CD4-positive, alpha-beta T cell treated with Interleukin-6 at 100 ng/mL for 8 hours (primary cell): ENCODE results near the gene PHF21B.

ENCODE experiments used
- DNase-seq: peaks from one replicate; pipeline ENCODE4 v3.0.0-alpha.2; 2020; ENCODE audit warnings: mixed read lengths, low spot score

Gene PHF21B

DNA sequence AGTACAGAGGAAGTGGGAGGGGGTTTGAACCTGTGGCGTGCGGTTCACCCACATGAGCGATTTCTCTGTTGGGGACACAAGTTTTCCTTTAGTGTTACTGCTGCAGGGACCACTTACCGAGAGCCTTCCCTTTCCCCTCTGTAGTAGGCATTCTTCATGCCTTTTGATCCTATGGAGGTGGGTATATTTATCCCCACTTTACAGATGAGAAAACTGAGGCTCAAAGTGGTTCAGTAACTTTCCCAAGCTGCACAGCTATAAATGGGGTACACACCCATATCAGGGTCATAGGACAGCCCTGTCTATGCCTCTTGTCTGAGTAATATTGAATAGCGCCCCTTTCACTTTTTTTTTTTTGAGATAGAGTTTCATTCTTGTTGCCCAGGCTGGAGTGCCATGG lies 3.3 kb upstream of the PHF21B start:
- DNase-seq = no peak

DNA sequence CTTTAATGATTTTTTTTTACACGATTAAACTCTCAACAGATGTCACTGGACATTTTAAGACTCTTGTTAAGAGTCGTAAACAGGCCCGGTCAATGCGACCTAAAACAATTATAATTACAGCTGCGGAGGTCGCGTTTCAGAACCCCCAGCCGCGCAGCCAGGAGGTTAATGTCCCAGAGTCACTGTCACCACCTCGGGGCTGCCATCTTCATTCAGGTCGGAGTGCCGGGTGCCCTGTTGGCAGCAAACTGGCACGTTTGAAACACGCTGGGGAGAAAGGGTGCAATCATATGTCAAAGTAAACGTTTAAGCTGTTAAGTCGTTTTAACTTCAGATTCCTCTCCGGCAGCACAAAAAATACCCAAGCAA lies 711 bp upstream of the PHF21B start:
- DNase-seq = no peak

DNA sequence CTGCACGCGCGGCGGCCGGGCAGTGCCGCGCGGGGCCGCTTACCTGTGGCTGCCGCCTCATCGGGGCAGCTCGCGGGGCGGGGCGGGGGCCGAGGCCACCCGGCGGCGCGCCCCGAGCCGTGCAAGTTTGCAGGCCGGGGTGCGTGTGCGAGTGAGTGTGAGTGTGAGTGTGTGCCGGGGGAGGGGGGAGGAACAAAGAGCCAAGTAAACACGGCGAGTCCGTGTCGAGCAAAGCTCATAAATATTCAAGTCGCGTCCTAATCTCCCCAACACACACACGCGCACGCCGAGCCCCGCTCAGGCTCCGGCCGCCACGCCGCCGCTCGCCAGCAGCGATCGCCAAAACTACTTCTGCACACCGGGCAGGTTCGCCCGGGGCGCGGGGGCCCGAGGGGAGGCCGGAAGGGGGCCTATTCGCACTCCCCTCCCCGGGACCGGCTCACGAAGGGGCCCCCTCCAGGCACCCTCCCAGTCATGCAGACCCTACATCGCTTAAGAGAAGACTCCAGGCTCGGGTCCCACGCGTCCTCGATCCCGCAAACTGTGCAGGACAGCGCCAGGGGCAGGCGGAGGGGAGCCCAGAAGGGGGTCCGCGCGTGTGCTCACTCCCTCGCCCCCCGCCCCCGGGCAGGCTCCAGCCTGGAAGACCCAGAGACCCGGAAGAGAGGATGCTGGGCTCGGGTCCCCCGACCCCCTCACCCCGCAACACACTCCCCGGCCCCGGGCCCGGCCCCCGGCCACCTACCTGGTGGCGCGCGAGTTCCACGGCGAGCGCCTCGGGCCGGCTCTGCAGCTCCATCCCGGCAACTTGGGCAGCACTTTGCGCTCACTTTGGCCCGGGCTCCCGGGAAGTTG lies 827 bp downstream of the PHF21B start:
- no peak for DNase-seq

DNA sequence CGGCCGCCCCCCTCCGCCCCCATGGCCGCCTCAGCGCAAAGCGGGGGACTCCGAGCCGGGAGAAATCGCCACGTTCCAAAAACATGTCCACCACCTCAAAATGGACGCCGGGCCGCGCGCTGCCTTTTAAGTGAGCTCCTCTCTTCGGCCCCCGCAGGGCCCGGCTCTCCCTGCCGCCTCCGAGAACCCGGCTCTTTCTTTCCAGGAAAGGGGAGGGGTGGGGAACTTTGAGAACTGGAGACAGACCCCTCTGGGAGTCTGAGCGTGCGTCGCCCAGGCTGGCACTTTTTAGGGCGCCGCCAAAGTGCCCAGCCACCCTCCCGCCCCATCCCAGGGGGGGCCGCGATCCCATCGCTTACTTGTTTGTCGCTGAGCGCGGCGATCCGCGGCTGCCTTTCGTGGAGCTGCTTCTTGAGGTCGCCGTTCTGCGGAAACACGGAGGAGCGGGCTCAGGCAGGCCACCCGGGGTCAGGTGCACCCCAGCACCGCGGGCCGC lies 1.6 kb downstream of the PHF21B start:
- no peak for DNase-seq

DNA sequence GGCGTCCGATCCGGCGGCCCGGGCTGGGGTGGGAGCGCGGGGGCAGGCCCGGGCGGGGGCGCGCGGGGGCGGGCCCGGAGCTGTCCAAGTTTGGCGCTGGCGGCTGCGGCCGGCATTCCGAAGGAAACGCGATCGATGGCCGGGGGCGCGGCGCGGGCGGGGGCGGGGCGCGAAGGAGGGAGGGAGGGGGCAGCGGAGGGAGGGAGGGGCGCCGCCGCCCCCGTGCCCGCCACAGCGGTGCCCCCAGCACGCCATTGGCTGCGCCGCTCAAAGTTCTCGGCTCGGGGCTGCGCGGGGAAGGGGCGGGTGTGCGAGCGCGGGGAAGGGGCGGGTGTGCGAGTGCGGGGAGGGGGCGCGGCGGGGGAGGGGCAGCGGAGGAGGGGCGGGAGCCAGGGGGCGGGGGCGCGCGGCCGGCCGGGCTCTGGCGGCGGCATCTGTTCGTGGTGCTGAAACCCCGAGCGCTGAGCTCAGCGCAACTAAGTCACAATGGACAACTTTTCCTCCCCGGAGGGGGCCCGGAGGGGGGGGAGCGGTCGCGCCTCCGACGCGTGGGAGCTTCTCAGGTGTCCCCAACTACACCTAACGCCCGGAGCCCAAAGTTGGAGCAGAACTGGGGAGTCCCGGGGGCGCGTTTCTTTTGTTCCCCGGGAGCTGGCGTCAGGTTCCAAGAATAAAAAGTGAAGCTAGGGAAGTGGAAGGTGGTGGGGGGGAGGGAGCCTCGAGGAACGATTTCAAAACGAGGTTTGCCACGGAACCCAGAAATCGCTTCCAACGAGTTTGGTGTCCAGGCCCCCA lies 2.2 kb downstream of the PHF21B start:
- no peak for DNase-seq

DNA sequence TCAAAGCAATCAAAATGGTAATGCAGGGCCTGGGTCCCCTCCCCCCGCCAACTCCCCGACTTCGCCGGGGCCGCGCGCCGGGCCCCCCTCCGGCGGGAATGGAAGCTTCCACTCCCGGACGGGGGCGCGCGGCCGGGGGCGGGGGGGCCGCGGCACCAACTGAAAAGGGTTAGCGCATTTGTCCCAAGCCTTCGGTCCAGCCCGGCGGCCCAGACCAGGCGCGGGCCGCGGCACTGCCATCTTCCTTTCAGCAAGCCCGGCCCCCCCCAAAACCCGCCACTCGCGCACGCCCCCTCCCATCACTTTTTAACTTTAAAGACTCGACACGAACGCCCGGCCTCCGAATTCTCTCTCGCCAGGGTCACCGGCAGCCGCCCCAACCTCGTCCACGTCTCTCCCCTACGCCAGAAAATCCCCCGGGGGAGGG lies 2.8 kb downstream of the PHF21B start:
- no peak for DNase-seq

DNA sequence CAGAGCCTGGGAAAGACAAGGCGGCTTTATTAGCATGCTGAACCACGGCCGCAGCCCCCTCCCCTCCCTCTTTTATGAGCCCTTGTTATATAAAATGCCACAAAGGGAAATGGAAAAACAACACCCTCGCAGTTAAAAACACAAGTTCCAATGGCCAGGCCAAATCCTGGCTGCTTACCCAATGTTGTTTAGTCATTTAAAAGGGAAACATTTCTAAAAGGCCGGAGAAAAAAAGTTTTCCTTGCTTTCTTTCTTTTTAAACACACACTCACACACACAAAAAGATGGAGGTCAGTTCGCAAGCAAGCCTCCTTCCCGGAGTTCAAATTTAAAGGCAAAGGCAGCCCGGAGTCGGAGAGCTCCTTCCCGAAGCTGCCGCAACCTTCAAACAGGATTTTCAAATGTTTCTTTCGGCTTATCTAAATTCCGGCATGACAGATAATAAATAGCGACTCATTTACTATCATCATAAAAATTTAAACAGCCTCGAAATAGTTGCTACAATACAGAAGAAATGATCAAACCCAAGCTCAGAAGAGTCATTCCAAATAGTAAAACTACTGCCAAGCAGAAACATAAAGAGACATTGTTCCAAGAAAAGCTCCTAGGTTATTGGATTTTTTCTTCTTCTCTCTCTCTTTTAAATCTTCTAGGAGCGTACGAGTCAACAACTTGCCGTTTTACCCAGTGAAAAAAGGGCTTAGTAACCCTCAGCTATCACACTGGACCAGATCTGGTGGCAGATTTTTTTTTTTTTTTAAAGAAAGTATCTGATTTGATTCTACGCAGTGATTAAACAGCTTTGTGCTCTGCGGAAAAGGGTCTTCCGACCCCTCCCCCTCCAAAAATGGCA lies 3.5 kb downstream of the PHF21B start:
- DNase-seq = no peak

DNA sequence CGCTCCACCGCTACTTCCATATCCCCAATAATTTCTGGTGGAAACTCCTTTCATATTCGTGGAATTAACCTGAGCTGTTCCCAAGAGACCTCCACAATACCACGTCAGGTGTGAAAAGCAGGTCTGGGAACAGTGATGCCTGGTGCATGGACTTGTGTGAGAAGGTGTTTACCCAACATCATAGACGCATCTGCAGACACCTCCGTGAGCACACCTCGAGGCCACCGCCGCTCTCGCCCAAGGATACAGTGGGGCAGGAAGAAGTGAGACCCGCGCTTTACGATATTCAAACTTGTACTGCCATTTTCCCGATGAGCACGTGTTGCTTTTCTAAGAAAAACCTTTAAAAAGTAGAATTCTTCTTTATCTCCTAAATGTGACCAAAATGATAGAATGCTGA lies 8.2 kb downstream of the PHF21B start:
- DNase-seq = no peak

DNA sequence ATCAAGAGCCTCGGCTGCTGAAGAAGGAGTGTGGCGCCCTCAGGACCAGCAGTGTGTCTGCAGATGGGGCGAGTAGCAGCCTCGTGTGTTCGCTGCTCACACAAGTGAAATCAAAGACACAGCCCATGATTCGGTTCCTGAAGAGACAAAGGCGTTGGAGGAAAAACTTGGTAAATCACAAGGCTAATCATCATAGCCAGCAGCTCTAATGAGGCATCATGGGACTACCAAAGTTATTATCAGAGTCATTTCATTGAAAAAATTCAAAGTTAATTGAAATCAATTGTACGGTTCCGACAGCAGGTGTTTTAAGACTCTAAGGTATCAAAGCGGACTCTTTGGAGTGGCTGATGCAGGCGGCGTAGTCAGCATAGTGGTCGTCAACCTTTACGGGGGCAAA lies 9.5 kb downstream of the PHF21B start:
- no peak for DNase-seq

DNA sequence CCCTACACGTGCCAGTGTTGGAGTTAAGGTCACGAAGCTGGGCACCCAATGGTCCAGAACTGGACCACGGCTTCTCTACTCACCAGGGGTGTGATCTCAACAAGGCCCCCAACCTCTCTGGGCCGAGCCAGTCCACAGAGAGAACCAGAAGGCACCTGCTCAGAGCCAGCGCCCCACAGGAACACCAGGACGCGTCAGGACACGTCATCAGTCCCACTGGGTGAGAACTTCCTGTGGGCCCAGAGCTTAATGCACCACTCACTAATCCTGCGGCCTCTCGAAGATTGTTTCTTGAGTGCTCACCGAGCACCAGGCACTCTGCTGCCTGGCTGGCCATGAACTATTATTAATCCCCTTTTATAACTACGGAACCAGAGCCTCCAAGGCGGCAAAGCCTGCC lies 10.1 kb downstream of the PHF21B start:
- no peak for DNase-seq

DNA sequence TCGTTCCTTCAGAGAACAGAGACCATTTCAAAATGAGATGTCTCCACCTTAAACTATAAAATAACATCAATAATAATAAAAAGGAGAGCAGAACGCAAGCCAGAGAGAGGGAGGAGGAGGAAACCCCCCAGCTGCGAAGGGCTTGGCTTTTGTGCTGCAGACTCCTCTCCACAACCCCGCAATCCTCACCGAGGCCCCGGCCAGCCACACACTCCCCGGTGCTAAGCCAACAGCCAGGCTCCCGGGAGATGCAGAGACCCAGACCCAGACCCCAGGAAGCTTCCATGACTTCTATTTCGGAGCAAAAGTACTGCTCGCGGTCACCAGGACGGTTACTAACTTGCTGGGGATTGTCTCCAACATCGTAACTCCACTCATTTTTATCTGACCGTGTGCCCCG lies 10.6 kb downstream of the PHF21B start:
- no peak for DNase-seq

DNA sequence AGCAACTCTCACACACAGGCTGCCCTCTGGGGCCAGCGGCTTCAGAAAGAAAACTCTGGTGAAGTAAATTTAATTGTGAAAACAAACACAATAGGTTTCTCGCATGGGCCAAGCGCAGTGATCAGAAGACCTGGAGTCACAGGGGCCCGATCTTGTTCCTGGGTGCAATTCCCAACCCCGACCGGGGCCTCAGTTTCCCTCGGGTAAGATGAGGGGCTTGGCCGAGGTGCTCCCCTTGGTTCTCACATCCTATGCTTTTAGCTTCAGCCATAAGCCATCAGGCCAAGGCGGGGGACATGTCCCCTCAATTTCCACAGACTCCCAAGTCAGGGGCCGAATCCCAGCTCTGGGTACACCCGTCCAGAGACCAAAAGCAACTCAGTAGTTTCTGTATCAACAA lies 11.5 kb downstream of the PHF21B start:
- DNase-seq = no peak

DNA sequence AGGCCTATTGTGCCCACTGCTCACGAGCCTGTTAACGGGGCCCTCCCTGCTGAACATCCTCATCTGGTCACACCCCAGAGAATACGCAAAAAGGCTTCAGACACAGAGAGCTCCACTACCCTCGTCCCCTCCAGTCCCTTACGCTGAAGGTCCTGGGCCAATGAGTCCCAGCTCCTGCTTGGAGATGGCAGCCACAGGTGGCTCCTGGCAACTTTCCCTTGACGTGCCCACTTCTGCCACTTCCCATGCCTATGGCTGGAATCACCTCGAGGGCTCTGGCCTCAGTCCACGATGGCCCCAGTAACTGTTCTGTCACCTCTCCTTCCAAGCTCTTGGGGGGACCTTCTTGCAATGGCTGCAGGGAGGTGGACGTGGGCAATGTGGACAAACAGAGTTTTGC lies 12.7 kb downstream of the PHF21B start:
- DNase-seq = no peak

DNA sequence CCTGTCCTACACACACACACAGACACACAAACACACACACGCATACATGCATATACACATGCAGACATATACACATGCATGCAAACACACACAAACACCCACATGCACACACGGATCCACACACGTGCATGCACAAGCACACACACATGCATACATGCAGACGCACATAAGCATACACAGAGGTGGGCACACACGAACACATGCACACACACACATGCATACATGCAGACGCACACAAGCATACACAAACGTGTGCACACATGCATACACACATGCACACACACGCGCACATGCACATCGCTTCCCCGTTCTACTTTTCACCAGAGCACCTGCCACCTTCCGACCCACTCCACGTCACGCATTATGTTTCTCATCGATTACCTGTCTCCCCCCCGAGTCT lies 13.2 kb downstream of the PHF21B start:
- no peak for DNase-seq

DNA sequence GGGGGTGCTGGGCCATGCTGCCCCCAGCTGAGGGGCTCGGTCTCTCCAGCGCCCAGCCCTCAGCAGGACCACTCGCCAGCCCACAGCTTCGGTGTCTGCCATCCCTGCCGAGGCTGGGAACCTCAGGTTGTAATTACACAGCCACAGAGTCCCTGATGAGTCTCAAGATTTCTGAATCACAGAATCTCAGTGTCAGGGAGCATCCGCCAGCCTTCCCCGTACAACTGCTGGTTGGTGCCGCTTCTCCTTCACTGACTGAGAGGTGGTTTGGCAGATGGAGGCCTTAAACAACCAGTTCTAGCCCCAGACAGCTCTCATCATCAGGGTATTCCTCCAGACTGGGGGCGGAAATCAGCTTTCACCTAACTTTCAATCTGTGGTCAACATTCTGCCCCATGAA lies 13.7 kb downstream of the PHF21B start:
- DNase-seq = no peak

DNA sequence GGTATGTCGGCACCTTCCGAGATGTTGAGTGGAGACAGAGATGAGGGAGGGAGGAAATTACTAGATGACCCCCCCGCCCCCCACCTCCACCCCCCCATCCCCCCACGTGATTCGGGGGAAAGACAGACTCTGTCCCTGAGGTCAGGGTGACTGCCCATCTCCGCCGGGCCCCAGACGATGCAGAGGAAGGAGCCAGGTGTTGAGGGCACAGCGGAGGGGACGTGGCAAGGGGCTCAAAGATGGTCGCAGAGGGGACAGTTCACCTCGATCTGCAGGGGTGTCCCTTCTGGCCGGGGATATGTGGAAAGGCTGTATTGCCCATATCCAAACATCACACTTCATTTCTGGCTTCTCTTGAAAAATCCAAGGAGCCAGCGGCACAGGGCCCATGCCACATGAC lies 14.1 kb downstream of the PHF21B start:
- DNase-seq = no peak

DNA sequence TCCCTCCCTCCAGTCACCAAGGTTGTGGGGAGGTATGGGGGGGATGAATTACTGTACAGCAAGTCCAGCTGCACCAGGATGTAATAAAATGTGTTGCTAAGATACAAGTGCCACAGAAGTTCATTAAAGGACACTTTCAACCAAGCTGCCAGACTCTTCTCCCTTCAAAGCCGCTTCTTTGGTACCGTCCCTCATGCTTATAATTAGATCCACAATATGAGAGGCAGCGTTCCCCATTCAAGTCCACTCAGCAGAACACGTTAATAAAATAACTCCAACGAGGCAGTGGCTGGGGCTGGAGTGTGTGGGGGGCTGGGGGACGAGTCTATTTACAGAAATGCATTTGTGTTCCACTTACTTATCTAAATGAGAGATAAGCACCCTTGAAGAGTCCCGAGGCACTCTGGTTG lies 14.7 kb downstream of the PHF21B start:
- DNase-seq = no peak

DNA sequence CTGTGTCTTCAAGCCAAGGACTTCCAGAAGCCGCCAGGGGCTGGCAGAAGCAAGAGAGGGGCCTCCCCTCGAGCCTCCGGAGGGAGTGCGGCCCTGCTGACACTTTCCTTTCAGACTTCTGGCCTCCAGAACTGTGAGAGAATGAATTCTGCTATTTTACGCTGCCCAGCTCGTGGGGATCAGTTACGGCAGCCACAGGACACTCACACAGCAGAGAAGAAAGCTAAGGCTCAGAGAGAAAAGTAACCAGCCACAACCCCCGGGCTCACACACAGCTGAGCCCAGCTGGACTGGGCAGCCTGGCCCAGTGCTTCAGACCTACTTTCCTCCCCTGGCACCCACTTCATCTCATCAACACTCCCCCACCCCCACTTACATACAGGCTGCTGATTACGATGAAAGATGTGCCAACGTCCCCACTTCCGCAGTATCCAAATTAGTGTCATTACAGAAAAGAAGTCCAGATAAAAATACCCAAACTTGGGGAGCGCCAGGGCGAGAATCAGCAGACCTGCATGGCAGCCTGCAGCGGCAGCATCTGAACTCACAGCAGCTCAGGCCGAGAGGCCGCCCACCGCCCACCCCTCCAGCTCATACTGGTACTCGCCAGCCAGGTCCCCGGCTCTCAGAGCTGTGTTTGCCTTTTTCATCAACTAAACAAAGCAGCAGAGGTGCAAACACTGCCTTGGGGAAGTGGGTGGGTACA lies 15.3 kb downstream of the PHF21B start:
- DNase-seq = no peak

DNA sequence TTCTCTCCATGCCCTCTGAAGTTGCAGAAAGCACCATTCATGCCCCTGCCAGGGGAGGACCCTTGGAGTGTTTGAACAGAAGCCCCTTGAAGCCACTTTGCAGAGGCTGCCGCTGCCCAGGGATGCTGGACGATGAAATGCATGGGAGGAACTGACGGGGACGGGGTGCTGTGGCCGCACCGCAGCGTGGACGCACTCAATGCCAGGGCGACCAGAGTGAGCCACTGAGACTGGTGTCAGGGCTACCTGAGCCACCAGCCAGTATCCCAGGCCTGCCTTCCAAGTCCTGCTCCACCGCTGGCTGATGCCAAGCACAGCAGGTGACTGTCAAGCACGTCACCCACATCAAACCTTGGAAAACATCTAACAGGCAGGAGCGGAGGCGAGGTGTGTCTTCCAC lies 17.6 kb downstream of the PHF21B start:
- DNase-seq = no peak

DNA sequence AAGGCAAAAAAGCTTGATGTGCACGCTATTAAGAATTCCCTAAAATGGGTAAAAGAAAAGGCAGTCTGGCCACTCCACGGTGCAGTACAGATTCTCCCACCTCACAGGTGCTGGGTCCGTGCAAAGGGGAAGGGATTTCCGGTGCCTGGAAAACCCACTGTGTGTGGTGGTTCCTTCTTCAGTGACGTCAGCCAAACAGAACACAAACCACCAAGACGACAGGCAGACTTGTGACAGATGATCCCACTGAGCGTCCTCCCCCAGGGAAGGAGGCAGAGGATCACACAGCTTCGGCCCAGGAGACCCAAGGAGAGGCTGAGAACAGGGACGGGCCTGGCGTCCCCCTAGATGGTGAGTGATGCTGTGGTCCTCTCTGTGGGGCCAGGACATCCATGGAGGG lies 18.6 kb downstream of the PHF21B start:
- no peak for DNase-seq

DNA sequence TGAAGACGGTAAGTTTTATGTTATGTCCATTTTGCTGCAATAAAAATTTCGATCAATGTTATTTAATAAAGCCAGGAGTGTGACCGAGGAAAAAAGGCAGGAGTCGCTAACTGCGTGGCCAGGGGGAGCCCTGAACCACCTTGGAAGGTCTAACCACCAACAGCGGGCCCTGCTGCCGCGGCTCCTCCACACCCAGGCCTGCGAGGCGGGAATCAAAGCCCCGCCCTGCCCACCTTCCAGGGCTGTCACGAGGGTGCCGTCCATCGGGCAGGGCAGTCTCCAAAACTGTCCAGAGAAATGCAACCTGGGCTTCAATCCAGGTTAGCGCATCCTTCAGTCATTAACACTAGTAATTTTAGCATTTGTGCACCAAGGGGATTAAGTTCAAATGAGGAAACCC lies 19.0 kb downstream of the PHF21B start:
- no peak for DNase-seq

DNA sequence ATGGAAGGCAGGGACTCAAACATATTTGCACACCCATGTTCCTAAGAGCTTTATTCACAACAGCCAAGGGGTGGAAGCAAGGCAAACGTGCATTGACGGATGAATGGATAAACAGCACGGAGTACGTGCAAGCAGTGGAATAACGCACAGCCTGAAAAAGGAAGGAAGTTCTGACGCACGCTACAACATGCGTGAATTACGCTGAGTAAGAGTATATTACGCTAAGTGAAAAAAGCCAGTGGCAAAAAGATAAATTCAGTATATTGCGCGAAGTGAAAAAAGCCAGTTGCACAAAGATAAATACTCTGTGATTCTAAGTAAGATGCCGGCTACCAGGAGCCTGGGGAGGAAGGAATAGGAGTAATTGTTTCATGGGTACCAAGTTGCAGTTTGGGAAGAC lies 19.5 kb downstream of the PHF21B start:
- no peak for DNase-seq
